NB4 (cell line): ENCODE measurements around the gene GNG13.
A peak's percentile ranks its signal among the peaks of the same experiment; 100 is the strongest.

Experiments used
- POLR2A ChIP-seq: IDR thresholded peaks from 2 replicates; pipeline ENCODE4 v1.6.1; 2011; ENCODE audit warnings: mild to moderate bottlenecking; ENCODE audit not compliant: insufficient read length; ENCODE audit errors: extremely low read depth
- TF ChIP-seq, protein P1 (sequence below): IDR thresholded peaks from one replicate; pipeline ENCODE4 v1.5.1; 2012; ENCODE audit warnings: low read depth, low read length

DNA sequence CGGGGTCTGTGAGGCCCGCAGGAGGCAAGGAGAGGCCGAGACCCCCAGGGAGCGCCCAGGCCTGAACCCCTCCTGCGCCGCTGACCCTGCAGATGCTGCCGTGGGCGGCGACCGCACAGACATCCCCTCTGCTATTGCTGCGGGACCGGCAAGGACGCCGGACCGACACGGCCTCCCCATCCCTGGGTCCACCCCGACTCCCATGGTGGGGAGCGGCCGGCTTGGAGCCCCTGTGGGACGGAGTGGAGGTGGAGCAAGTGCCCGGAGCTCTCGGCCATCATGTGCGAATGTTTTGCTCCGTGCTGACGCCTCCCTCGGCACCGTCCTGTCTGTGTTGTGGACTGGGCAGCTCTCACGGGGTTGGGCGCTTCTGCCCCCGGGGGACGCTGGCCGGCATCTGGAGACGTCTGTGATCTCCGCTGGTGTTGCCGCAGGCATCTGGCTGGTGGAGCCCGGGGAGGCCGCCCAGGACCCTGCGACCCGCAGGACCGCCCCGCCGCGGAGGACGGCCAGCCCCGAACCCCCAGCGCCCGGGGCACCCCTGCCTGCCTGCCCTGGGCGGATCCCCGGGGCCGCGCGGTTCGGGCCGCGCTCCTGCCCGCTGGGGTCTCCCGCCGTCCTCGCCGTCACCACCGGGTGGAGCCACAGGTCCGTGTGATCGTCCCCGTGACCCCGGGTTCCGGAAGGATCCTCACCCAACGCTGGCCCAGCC lies 12.8 kb upstream of the GNG13 start:
- TF ChIP-seq, protein P1, sequence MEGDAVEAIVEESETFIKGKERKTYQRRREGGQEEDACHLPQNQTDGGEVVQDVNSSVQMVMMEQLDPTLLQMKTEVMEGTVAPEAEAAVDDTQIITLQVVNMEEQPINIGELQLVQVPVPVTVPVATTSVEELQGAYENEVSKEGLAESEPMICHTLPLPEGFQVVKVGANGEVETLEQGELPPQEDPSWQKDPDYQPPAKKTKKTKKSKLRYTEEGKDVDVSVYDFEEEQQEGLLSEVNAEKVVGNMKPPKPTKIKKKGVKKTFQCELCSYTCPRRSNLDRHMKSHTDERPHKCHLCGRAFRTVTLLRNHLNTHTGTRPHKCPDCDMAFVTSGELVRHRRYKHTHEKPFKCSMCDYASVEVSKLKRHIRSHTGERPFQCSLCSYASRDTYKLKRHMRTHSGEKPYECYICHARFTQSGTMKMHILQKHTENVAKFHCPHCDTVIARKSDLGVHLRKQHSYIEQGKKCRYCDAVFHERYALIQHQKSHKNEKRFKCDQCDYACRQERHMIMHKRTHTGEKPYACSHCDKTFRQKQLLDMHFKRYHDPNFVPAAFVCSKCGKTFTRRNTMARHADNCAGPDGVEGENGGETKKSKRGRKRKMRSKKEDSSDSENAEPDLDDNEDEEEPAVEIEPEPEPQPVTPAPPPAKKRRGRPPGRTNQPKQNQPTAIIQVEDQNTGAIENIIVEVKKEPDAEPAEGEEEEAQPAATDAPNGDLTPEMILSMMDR = peak; percentile 13
- no peak for TF ChIP-seq POLR2A
